Epithelial cell of esophagus (primary cell): Measurements from ENCODE around the gene TTF1.

ENCODE experiments used
- DNase-seq: peaks from one replicate; pipeline ENCODE4 v3.0.0; 2010; ENCODE audit warnings: low read depth
- H3K4me3 ChIP-seq: 2 replicates; pipeline ENCODE4 v1.5.1; 2011; ENCODE audit warnings: mild to moderate bottlenecking, low read length, control low read depth
- TF ChIP-seq, protein P1 (sequence below): IDR thresholded peaks from 2 replicates; pipeline ENCODE4 v1.5.1; 2011; ENCODE audit warnings: low read depth, mild to moderate bottlenecking, low read length, control low read depth, inconsistent platforms; ENCODE audit not compliant: insufficient read depth; ENCODE audit errors: missing control alignments

The TTF1 gene

GRCh38 chr9:132367613-132368313, 38.9 kb downstream of the TTF1 start:
- H3K4me3 ChIP-seq: no peak overlapping the region
- TF ChIP-seq, protein P1, sequence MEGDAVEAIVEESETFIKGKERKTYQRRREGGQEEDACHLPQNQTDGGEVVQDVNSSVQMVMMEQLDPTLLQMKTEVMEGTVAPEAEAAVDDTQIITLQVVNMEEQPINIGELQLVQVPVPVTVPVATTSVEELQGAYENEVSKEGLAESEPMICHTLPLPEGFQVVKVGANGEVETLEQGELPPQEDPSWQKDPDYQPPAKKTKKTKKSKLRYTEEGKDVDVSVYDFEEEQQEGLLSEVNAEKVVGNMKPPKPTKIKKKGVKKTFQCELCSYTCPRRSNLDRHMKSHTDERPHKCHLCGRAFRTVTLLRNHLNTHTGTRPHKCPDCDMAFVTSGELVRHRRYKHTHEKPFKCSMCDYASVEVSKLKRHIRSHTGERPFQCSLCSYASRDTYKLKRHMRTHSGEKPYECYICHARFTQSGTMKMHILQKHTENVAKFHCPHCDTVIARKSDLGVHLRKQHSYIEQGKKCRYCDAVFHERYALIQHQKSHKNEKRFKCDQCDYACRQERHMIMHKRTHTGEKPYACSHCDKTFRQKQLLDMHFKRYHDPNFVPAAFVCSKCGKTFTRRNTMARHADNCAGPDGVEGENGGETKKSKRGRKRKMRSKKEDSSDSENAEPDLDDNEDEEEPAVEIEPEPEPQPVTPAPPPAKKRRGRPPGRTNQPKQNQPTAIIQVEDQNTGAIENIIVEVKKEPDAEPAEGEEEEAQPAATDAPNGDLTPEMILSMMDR: no peak
- DNase-seq: peak; percentile 20

DNA sequence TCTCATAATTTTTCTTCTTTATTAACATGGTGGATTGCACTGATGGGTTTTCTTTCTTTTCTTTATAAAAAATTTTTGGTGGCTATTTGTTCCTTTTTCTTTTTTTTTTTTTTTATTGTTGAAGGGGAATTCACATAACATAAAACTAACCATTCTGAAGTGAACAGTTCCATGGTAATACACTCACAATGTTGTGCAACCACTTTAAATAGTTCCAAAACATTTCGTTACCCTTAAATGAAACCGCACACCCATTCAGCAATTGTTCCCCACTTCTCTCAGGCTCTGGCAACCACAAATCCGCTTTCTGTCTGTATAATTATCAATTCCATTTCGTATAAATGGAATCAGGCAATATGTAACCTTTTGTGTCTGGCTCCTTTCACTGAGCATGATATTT, 40.2 kb downstream of the TTF1 start:
- no peak overlapping the region for H3K4me3 ChIP-seq
- DNase-seq: no peak
- TF ChIP-seq, protein P1: no peak

GRCh38 chr9:132365986-132366385, 40.7 kb downstream of the TTF1 start:
- no peak overlapping the region for H3K4me3 ChIP-seq
- no peak for DNase-seq
- TF ChIP-seq, protein P1: no peak

DNA sequence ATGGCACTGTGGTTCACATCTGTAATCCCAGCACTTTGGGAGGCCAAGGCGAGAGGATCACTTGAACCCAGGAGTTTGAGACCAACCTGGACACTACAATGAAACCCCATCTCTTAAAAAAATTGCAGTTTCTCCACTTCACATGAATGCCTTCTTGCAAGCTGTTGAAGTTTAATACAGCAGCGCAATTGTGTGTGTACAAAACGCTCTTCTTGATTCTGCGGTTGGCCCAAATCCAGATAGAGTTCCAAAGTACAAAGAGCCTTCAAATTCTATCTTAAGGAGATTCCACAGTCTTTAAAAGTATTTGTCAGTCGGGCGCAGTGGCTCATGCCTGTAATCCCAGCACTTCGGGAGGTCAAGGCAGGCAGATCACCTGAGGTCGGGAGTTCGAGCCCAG, 42.6 kb downstream of the TTF1 start:
- no peak for DNase-seq

GRCh38 chr9:132357764-132358163, 48.9 kb downstream of the TTF1 start:
- no peak for DNase-seq
- TF ChIP-seq, protein P1: no peak
- H3K4me3 ChIP-seq: no peak overlapping the region

More for the DNA sequence above, 42.6 kb downstream of the TTF1 start:
- no peak overlapping the region for H3K4me3 ChIP-seq
- TF ChIP-seq, protein P1: no peak

- no peak overlapping the region for H3K4me3 ChIP-seq
- TF ChIP-seq, protein P1: no peak
- no peak for DNase-seq
Measured at GRCh38 chr9:132356324-132356924, 50.2 kb downstream of the TTF1 start.
